Stomach (tissue), 9 donors: ENCODE data around the gene LYSMD1. TPM values are rescaled to one million over a fixed set of nuclear protein-coding genes. Genes with fewer than 3 reads are reported as not detected.

Experiments
- DNase-seq, 2 donors: peaks; one replicate each; pipeline versions ENCODE4 v3.0.0 to v3.0.0-alpha.2; 2013 to 2019
- H3K27ac ChIP-seq, 5 donors: fragments of 200-600 bp in 4 of 5; sonication (generic) in 4 of 5; one replicate each; pipeline ENCODE4 v1.5.1; 2013 to 2019; ENCODE audit warnings: mild to moderate bottlenecking in 1 of 5, moderate library complexity in 1 of 5
- H3K27me3 ChIP-seq, 3 donors: fragments of 200-600 bp; sonication (generic); one replicate each; pipeline ENCODE4 v1.5.1; 2017 to 2019; ENCODE audit warnings: mixed run types in 1 of 3
- H3K36me3 ChIP-seq, 4 donors: fragments of 200-600 bp; sonication (generic); 1 replicate in 3 of 4; 2 replicates in 1 of 4; pipeline ENCODE4 v1.5.1; 2016 to 2019
- H3K4me1 ChIP-seq, 4 donors: fragments of 200-600 bp; sonication (generic); one replicate each; pipeline ENCODE4 v1.5.1; 2016 to 2019
- H3K4me3 ChIP-seq, 4 donors: fragments of 200-600 bp; sonication (generic) in 3 of 4; one replicate each; pipeline ENCODE4 v1.5.1; 2016 to 2019; ENCODE audit warnings: mild to moderate bottlenecking in 1 of 4
- H3K9me3 ChIP-seq, 4 donors: fragments of 200-600 bp; sonication (generic); one replicate each; pipeline ENCODE4 v1.5.1; 2016 to 2019
- CTCF ChIP-seq, 7 experiments: fragments of 450-650 bp in 4 of 7; fragments of 200-600 bp in 3 of 7; sonication (generic) in 3 of 7; IDR thresholded peaks; one replicate each; pipeline ENCODE4 v1.5.1; 2016 to 2019; ENCODE audit warnings: antibody characterized with exemption in 7 of 7, control low read depth in 2 of 7, mild to moderate bottlenecking in 1 of 7
- EP300 ChIP-seq: sonication (generic); formaldehyde crosslinking; IDR thresholded peaks from one replicate; pipeline ENCODE4 v1.6.1; 2017; ENCODE audit warnings: antibody characterized with exemption
- POLR2A ChIP-seq, 4 donors: fragments of 450-650 bp; IDR thresholded peaks; one replicate each; pipeline ENCODE4 v1.6.1; 2016; ENCODE audit warnings: antibody characterized with exemption in 4 of 4, control low read depth in 2 of 4, mild to moderate bottlenecking in 1 of 4, moderate library complexity in 1 of 4
- POLR2AphosphoS5 ChIP-seq, 3 donors: sonication (generic); formaldehyde crosslinking; IDR thresholded peaks; one replicate each; pipeline ENCODE4 v1.6.1; 2016; ENCODE audit warnings: antibody characterized with exemption in 3 of 3
- WGBS, 5 donors: extraction: QIAGEN DNeasy Blood & Tissue Kit in 3 of 5; methylation state at CpG; one replicate each; pipeline versions ENCODE4 v1.1.5 to v1.1.7; 2013 to 2018; 5-methylcytosine and 5-hydroxymethylcytosine counted together
- intact Hi-C: fragments of 100-400 bp; cut with DNase I; formaldehyde crosslinking; loops from one replicate; pipeline ENCODE4 v1.15.1; 2023; ENCODE audit warnings: low total_unique reads
- polyA plus RNA-seq, 3 donors: library from polyadenylated mRNA; stranded (reverse); fragments of 200-250 nt; gene quantifications; one replicate each; pipeline ENCODE4 v1.2.3, GENCODE V29; 2013
- total RNA-seq, 5 donors: library from RNA; depleted of rRNA; stranded (reverse); fragments of >200 nt; gene quantifications; one replicate each; pipeline versions ENCODE4 v1.1.0 to v1.2.3, GENCODE V29; 2014 to 2016
- donor health status: healthy with polysubstance abuse.
- donor health status: Bipolar disorder and iron deficiency.
- donor health status: healthy.

Gene LYSMD1
- total and polyA plus RNA-seq, 8 donors = 1.7 to 10.3 (median 4.6) TPM

- no peak overlapping the region for H3K27ac ChIP-seq
- H3K4me1 ChIP-seq = peaks cover 9 to 49% (median 31%) of the 10 kb centered on the region in 4 donors
- H3K36me3 ChIP-seq = peaks cover 0 to 19% (median 4%) of the 10 kb centered on the region in 4 donors
- no peak for TF ChIP-seq EP300
- TF ChIP-seq POLR2AphosphoS5 (IDR thresholded peaks at IDR 0.05) = no peak
- no peak for TF ChIP-seq CTCF (IDR thresholded peaks at IDR 0.05)
- no peak for TF ChIP-seq POLR2A (IDR thresholded peaks at IDR 0.05)
- no peaks in the 10 kb centered on the region for H3K9me3 ChIP-seq
- 72 to 93% (median 92%) methylated on average over 4 to 5 of the region's 5 CpGs for WGBS, 5 donors
- no peak overlapping the region for H3K4me3 ChIP-seq
- H3K27me3 ChIP-seq = peaks cover 0 to 12% (median 9%) of the 10 kb centered on the region in 3 donors
- DNase-seq = no peak
- intact Hi-C loops = no loop called here
Measured at GRCh38 chr1:151142411-151143056, 23.2 kb downstream of the LYSMD1 start.

- H3K4me1 ChIP-seq = peaks cover 0 to 7% (median 4%) of the 10 kb centered on the region in 4 donors
- WGBS, 5 donors = 87 to 94% (median 91%) methylated on average over 7 of the region's 7 CpGs
- peaks cover 0 to 41% (median 20%) of the 10 kb centered on the region in 4 donors for H3K36me3 ChIP-seq
- intact Hi-C loops = no loop called here
- TF ChIP-seq CTCF (IDR thresholded peaks at IDR 0.05) (no peak), POLR2A (IDR thresholded peaks at IDR 0.05) (no peak), POLR2AphosphoS5 (IDR thresholded peaks at IDR 0.05) (no peak), EP300 (no peak)
- H3K9me3 ChIP-seq = no peaks in the 10 kb centered on the region
- H3K27me3 ChIP-seq = peaks cover 0 to 7% (median 4%) of the 10 kb centered on the region in 3 donors
- H3K4me3 ChIP-seq = no peak overlapping the region
- no peak overlapping the region for H3K27ac ChIP-seq
- DNase-seq = no peak
Measured at GRCh38 chr1:151137789-151138188, 27.9 kb downstream of the LYSMD1 start.

- no peak for DNase-seq
- Histone ChIP-seq H3K36me3 (peaks cover 0 to 41% (median 20%) of the 10 kb centered on the region in 4 donors), H3K27me3 (peaks cover 0 to 27% (median 22%) of the 10 kb centered on the region in 3 donors), H3K4me3 (no peak overlapping the region), H3K9me3 (no peaks in the 10 kb centered on the region), H3K4me1 (peaks cover 14 to 26% (median 22%) of the 10 kb centered on the region in 4 donors), H3K27ac (no peak overlapping the region)
- TF ChIP-seq POLR2A (IDR thresholded peaks at IDR 0.05) (no peak), EP300 (no peak), POLR2AphosphoS5 (IDR thresholded peaks at IDR 0.05) (no peak), CTCF (IDR thresholded peaks at IDR 0.05) (no peak)
- intact Hi-C loops = no loop called here
- WGBS, 5 donors = 80 to 93% (median 87%) methylated on average over 11 to 12 of the region's 12 CpGs
Measured at GRCh38 chr1:151135433-151136385, 30.0 kb downstream of the LYSMD1 start.

- peaks cover 14 to 26% (median 24%) of the 10 kb centered on the region in 4 donors for H3K4me1 ChIP-seq
- H3K4me3 ChIP-seq = no peak overlapping the region
- H3K36me3 ChIP-seq = peaks cover 0 to 40% (median 18%) of the 10 kb centered on the region in 4 donors
- intact Hi-C loops = no loop called here
- no peak for DNase-seq
- no peak overlapping the region for H3K27ac ChIP-seq
- TF ChIP-seq POLR2AphosphoS5 (IDR thresholded peaks at IDR 0.05) (no peak), CTCF (IDR thresholded peaks at IDR 0.05) (no peak), EP300 (no peak), POLR2A (IDR thresholded peaks at IDR 0.05) (no peak)
- 88 to 96% (median 96%) methylated on average over 7 of the region's 7 CpGs for WGBS, 5 donors
- no peaks in the 10 kb centered on the region for H3K9me3 ChIP-seq
- H3K27me3 ChIP-seq = peaks cover 0 to 27% (median 22%) of the 10 kb centered on the region in 3 donors
Measured at GRCh38 chr1:151134991-151135390, 30.7 kb downstream of the LYSMD1 start.
